Uterus (tissue), 2 donors: ENCODE data around the gene SETD9.

Source experiments
- POLR2A ChIP-seq, 2 donors: fragments of 450-650 bp; IDR thresholded peaks; one replicate each; pipeline ENCODE4 v1.6.1; 2016; ENCODE audit warnings: antibody characterized with exemption in 2 of 2, mild to moderate bottlenecking in 1 of 2, moderate library complexity in 1 of 2
- TF ChIP-seq, protein P1 (sequence below), 4 experiments: fragments of 200-600 bp in 2 of 4; fragments of 450-650 bp in 2 of 4; sonication (generic) in 2 of 4; IDR thresholded peaks; one replicate each; pipeline ENCODE4 v1.5.1; 2016 to 2019; ENCODE audit warnings: antibody characterized with exemption in 4 of 4, mild to moderate bottlenecking in 2 of 4, moderate library complexity in 1 of 4

GRCh38 chr5:56947052-56947451 lies 37.7 kb downstream of the SETD9 start:
- TF ChIP-seq POLR2A (IDR thresholded peaks at IDR 0.05): no peak
- TF ChIP-seq, protein P1, sequence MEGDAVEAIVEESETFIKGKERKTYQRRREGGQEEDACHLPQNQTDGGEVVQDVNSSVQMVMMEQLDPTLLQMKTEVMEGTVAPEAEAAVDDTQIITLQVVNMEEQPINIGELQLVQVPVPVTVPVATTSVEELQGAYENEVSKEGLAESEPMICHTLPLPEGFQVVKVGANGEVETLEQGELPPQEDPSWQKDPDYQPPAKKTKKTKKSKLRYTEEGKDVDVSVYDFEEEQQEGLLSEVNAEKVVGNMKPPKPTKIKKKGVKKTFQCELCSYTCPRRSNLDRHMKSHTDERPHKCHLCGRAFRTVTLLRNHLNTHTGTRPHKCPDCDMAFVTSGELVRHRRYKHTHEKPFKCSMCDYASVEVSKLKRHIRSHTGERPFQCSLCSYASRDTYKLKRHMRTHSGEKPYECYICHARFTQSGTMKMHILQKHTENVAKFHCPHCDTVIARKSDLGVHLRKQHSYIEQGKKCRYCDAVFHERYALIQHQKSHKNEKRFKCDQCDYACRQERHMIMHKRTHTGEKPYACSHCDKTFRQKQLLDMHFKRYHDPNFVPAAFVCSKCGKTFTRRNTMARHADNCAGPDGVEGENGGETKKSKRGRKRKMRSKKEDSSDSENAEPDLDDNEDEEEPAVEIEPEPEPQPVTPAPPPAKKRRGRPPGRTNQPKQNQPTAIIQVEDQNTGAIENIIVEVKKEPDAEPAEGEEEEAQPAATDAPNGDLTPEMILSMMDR (IDR thresholded peaks at IDR 0.05): no peak
